Tibial artery (tissue), 4 donors: ENCODE results near the gene MYOF.

Source experiments
- DNase-seq, 2 donors: peaks; one replicate each; pipeline ENCODE4 v3.0.0-alpha.2; 2019
- H3K27ac ChIP-seq, 2 donors: fragments of 200-600 bp; sonication (generic) in 1 of 2; 1 replicate in 1 of 2; 2 replicates in 1 of 2; pipeline ENCODE4 v1.5.1; 2018 to 2019; ENCODE audit warnings: mild to moderate bottlenecking in 1 of 2
- H3K27me3 ChIP-seq, 2 donors: fragments of 200-600 bp; sonication (generic) in 1 of 2; one replicate each; pipeline versions ENCODE4 v1.5.1 to v1.6.0; 2016 to 2019
- H3K36me3 ChIP-seq, 3 donors: fragments of 200-600 bp; sonication (generic) in 2 of 3; one replicate each; pipeline ENCODE4 v1.5.1; 2016 to 2019; ENCODE audit warnings: mild to moderate bottlenecking in 2 of 3
- H3K4me1 ChIP-seq, 4 donors: fragments of 200-600 bp; sonication (generic) in 2 of 4; 1 replicate in 3 of 4; 2 replicates in 1 of 4; pipeline ENCODE4 v1.5.1; 2016 to 2019
- H3K4me3 ChIP-seq, 2 donors: fragments of 200-600 bp; sonication (generic) in 1 of 2; 1 replicate in 1 of 2; 2 replicates in 1 of 2; pipeline ENCODE4 v1.5.1; 2018 to 2019; ENCODE audit warnings: mild to moderate bottlenecking in 2 of 2
- H3K9me3 ChIP-seq, 3 donors: fragments of 200-600 bp; sonication (generic) in 1 of 3; one replicate each; pipeline ENCODE4 v1.5.1; 2016 to 2019
- CTCF ChIP-seq, 2 experiments: fragments of 200-600 bp in 1 of 2; fragments of 450-650 bp in 1 of 2; IDR thresholded peaks; one replicate each; pipeline ENCODE4 v1.5.1; 2017 to 2019; ENCODE audit warnings: antibody characterized with exemption in 2 of 2, mild to moderate bottlenecking in 1 of 2, moderate library complexity in 1 of 2
- intact Hi-C: fragments of 100-400 bp; cut with DNase I; formaldehyde crosslinking; loops from one replicate; pipeline ENCODE4 v1.15.0; 2023; ENCODE audit warnings: low total_unique reads

MYOF gene

DNA sequence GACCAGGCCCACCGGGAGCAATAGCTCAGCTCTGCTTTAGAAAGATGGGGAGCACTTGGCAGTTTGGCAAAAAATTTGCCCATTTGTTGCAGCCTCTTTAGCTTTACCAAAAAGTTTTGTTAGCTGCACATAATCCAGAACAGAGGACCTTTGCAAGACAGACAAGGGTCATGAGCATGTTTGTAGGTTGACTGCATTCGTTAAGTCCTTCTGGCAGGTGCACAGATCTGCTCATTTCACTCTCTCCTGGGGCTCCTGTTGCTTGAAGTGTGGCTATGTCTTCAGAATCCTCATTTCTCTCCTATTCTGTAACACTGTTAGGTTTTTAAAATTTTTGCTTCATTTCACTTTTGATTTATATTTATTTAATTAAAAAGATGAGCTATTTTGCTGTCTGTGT, 96.8 kb downstream of the MYOF start:
- no peak for DNase-seq
- Histone ChIP-seq H3K9me3 (no peaks in the 10 kb centered on the region), H3K27me3 (no peaks in the 10 kb centered on the region), H3K4me1 (peaks cover 0 to 47% (median 27%) of the 10 kb centered on the region in 4 donors), H3K36me3 (peaks cover 12 to 48% (median 45%) of the 10 kb centered on the region in 3 donors), H3K27ac (peak overlapping the region; percentile 61 to 72), H3K4me3 (no peak overlapping the region)
- intact Hi-C loops = no loop called here
- TF ChIP-seq CTCF (IDR thresholded peaks at IDR 0.05) = no peak

GRCh38 chr10:93384006-93384405, 98.1 kb downstream of the MYOF start:
- no peak overlapping the region for H3K4me3 ChIP-seq
- no peak for DNase-seq
- intact Hi-C loops = loop anchor here (5.0 kb wide), 1 partner anchor 83 kb away; no protein-coding TSS in a partner anchor
- H3K4me1 ChIP-seq = peaks cover 0 to 58% (median 38%) of the 10 kb centered on the region in 4 donors
- H3K27ac ChIP-seq = peak overlapping the region; percentile 61 to 72
- no peak for TF ChIP-seq CTCF (IDR thresholded peaks at IDR 0.05)
- H3K9me3 ChIP-seq = no peaks in the 10 kb centered on the region
- H3K36me3 ChIP-seq = peaks cover 12 to 52% (median 47%) of the 10 kb centered on the region in 3 donors
- H3K27me3 ChIP-seq = no peaks in the 10 kb centered on the region

- intact Hi-C loops = loop anchor here (5.0 kb wide), 1 partner anchor 84 kb away; no protein-coding TSS in a partner anchor
These were observed 98.6 kb downstream of the MYOF start for GRCh38 chr10:93383562-93383981.

GRCh38 chr10:93379731-93380575, 102.2 kb downstream of the MYOF start:
- Histone ChIP-seq H3K27me3 (no peaks in the 10 kb centered on the region), H3K9me3 (no peaks in the 10 kb centered on the region), H3K4me1 (peaks cover 0 to 68% (median 48%) of the 10 kb centered on the region in 4 donors), H3K4me3 (no peak overlapping the region), H3K36me3 (peaks cover 9 to 29% (median 24%) of the 10 kb centered on the region in 3 donors), H3K27ac (peak overlapping the region; percentile 69 to 70)
- intact Hi-C loops = loop anchor here (5.0 kb wide), 1 partner anchor 87 kb away; no protein-coding TSS in a partner anchor
- no peak for TF ChIP-seq CTCF (IDR thresholded peaks at IDR 0.05)
- DNase-seq = no peak

More at GRCh38 chr10:93383562-93383981, 98.6 kb downstream of the MYOF start:
- no peak for DNase-seq
- Histone ChIP-seq H3K27me3 (no peaks in the 10 kb centered on the region), H3K9me3 (no peaks in the 10 kb centered on the region), H3K36me3 (peaks cover 12 to 52% (median 47%) of the 10 kb centered on the region in 3 donors), H3K4me1 (peaks cover 0 to 62% (median 39%) of the 10 kb centered on the region in 4 donors), H3K4me3 (no peak overlapping the region), H3K27ac (peak overlapping the region; percentile 61 to 72)
- TF ChIP-seq CTCF (IDR thresholded peaks at IDR 0.05) = no peak

DNA sequence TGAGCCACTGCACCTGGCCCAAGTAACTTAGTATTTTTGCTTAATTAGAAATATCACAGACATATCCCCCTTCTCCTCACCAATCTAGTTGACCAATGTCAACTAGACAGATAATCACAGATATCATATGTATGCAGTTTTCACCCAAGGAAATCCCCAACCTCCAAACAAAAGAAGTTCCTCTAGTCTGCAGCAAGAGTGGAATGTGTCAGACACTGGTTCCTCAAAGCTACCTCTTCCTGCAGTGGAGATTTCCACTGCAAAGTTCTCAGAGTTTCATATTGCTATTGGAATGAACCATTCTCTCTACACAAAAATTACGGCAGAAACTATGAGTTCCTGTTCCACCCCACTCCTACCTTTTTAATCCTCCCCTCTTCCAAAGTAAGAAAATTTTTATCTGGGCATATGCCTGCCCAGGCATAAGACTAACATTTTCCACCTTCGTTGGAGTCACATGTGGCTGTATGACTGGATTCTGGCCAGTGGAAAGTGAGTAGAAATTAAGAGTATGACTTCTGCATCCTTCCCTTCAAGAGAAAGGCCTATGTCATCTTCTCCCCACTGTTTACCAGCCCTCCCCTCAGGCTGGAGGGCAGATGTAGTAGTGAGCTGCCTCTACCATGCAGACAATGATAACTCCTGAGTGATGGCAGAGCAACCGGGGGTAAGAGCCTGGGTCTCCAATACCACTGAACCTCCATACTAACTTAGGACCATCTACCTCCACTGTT, 103.0 kb downstream of the MYOF start:
- Histone ChIP-seq H3K4me3 (no peak overlapping the region), H3K9me3 (no peaks in the 10 kb centered on the region), H3K27me3 (no peaks in the 10 kb centered on the region), H3K27ac (peak overlapping the region; percentile 69 to 70), H3K36me3 (peaks cover 17 to 37% (median 29%) of the 10 kb centered on the region in 3 donors), H3K4me1 (peaks cover 0 to 61% (median 43%) of the 10 kb centered on the region in 4 donors)
- no peak for TF ChIP-seq CTCF (IDR thresholded peaks at IDR 0.05)
- no peak for DNase-seq
- intact Hi-C loops = no loop called here
